ENCODE results near the gene IQSEC2. TPM values are rescaled to one million over a fixed set of nuclear protein-coding genes. Genes with fewer than 3 reads are reported as not detected.

IQSEC2 gene
- total RNA-seq, 1 experiment from 2014 or later, result 6.3 TPM

DNA sequence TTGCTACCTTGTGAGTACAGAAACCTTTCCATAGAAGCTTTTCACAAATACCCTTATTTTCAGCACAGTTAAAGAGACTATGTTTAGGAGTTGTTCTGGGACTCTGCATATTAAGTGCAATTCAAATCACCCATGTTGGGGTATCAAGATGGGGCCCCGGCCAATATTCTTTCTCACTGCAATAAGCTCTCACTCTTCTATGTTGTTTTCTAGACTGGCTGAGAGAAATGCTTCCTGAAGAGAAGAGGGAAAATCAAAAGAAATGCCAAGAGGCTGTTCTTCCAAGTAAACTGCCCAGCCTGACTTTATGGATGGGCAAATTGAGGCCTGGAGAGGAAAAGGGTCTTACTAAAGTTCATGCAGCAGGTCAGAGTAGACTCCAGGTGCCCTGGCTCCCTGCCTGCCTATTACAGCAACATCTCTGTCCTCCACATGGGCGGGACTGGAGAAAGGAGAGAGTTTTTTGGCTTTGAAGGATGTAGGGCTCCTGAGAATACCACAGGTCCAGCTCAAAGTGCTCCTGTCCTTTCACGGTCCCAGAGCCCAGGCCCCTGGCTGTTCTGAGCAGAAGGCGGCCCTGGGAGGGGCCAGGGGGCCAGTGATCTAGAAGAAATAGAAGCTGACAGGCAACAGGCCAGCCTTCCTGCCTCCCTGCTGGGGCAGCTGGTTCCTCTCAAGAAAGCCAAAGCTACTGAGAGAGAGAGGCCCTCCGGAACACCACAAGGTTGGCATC lies 745 bp upstream of the IQSEC2 start:
- DNase-seq (ENCODE audit: low read depth, low spot score), result no peak
- in situ Hi-C loops (cut with HindIII; ENCODE audit: low pct_unique_long_range_greater_than_20kb, low sequenced_read_pairs), result no loop called here

DNA sequence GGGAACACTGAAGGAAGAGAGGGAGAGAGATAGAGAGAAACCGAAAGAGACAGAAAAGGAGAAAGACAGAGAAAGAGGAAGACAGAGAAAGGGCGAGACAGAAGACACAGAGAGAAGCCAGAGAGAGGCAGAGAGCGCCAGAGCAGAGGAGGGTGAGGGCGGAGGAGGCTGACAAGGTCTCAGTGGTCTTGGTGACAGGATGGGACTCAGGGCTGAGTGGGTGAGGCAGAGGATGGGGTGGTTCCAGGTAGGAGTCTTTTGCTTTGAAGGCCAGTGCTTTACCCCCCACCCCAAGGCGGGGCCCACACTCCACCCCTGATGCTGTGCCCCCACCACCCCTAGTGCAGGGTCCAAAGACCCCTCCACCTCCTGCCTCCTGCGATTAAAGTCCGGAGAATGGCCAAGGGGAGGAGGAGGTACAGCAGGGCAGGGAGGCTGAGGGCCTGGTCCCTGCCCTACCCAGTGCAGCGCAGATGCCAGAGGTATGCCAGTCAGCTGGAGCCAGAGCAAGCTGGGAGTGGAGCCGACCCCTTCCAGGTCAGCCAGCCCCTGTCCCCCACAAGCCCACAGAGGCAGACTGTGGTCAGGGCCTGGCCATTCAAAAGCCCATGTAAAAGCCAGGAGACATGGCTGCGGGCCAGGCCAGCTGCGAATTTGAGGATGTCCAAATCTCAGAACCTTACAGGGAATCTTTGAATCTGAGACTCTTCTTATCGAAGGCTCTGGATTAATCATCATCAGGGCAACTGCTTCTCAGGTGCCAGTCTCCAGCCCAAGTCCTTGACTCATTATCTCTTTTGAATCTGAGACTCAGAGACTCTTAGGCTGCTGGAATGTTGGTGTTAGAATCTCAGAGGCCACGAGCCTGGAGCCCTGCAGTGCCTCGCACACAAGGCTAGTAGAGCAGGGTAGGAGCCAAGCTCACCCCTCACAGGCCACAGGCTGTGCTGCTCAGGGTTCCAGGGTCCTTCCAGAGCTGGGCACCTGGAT lies 758 bp downstream of the IQSEC2 start:
- in situ Hi-C loops (cut with HindIII; ENCODE audit: low pct_unique_long_range_greater_than_20kb, low sequenced_read_pairs), result no loop called here
- peak; percentile 9 for DNase-seq (ENCODE audit: low read depth, low spot score)

- in situ Hi-C loops (cut with HindIII; ENCODE audit: low pct_unique_long_range_greater_than_20kb, low sequenced_read_pairs), result no loop called here
- DNase-seq (ENCODE audit: low read depth, low spot score), result no peak
These were observed 1.8 kb downstream of the IQSEC2 start for GRCh38 chrX:53279296-53280237.

- DNase-seq (ENCODE audit: low read depth, low spot score), result no peak
- in situ Hi-C loops (cut with HindIII; ENCODE audit: low pct_unique_long_range_greater_than_20kb, low sequenced_read_pairs), result no loop called here
These were observed 8.5 kb downstream of the IQSEC2 start for GRCh38 chrX:53272808-53273337.

DNA sequence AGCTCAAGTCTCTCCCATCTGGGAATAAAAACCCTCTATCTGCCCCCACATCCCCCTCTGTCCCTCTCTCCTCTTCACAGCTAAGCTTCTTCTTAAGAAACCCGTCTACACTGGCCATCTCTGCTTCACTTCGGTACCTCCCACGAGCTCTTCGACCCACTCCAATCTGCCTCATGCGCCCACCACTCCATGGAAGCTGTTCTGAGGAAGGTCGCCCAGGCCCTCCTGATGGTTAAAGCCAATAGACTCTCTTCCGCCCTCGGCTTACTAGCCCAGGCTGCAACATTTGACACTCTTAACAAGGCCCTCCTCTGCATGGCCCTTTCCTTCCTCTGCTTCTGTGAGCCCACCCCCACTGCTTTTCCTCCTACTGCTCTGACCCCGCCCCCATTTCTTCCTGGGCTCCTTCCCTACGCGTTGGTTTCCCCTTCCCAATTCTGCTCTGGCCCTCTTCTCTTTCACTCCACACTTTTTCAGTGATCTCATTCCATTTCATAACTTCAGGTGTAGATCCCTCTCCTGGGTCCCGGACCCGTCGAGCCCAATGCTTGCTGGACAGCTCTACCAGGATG lies 11.8 kb downstream of the IQSEC2 start:
- no peak for DNase-seq (ENCODE audit: low read depth, low spot score)
- in situ Hi-C loops (cut with HindIII; ENCODE audit: low pct_unique_long_range_greater_than_20kb, low sequenced_read_pairs), result no loop called here

DNA sequence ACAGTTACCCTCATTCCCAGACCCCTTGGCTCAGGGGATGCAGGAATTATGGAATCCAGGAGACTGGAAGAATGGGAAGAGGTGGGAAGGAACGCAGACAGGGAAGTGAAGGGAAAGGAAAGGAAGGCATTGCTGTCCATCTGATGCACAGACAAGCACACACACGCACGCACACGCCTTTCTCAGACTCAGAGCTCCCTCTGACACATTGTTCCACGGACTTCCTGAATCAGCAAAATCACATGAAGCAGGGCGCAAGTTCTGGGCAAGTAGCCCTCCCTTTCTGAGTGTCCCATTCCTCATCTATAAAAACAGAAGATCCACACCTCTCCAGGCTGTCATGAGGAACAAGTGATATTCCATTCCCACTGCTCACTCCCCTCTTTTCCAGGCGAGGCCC lies 13.2 kb downstream of the IQSEC2 start:
- DNase-seq (ENCODE audit: low read depth, low spot score), result no peak
- in situ Hi-C loops (cut with HindIII; ENCODE audit: low pct_unique_long_range_greater_than_20kb, low sequenced_read_pairs), result no loop called here

GRCh38 chrX:53266914-53267313 lies 14.5 kb downstream of the IQSEC2 start:
- in situ Hi-C loops (cut with HindIII; ENCODE audit: low pct_unique_long_range_greater_than_20kb, low sequenced_read_pairs), result no loop called here
- DNase-seq (ENCODE audit: low read depth, low spot score), result no peak

- no peak for DNase-seq (ENCODE audit: low read depth, low spot score)
- in situ Hi-C loops (cut with HindIII; ENCODE audit: low pct_unique_long_range_greater_than_20kb, low sequenced_read_pairs), result no loop called here
These were observed 15.4 kb downstream of the IQSEC2 start for GRCh38 chrX:53265771-53266574.

DNA sequence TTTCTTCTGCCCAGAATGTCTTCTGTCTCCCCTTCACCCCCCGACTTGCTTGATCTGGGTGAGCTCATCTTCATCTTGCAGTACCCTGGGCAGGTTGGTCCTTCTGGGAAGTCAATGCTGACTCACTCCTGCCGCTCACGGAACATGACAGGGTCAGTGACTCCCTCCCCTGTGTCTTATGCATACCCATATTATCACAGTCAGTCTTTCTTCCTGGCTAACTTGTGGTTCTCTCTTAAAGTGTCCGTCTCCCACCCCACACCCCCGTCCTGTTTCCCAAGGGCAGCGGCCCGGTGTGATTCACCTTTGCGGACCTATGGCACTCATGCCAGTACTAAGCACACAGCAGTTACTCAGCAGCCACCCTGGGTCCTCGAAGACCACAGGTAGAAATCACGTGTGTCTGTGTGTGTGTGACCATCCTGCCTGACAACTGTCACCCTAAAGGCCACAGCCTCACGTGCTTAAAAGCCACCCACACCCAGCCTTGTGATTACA lies 17.7 kb downstream of the IQSEC2 start:
- DNase-seq (ENCODE audit: low read depth, low spot score), result no peak

GRCh38 chrX:53262918-53263394 lies 18.4 kb downstream of the IQSEC2 start:
- peak; percentile 49 for DNase-seq (ENCODE audit: low read depth, low spot score)

More for the DNA sequence above, 17.7 kb downstream of the IQSEC2 start:
- in situ Hi-C loops (cut with HindIII; ENCODE audit: low pct_unique_long_range_greater_than_20kb, low sequenced_read_pairs), result no loop called here

GRCh38 chrX:53262189-53262917 lies 19.0 kb downstream of the IQSEC2 start:
- in situ Hi-C loops (cut with HindIII; ENCODE audit: low pct_unique_long_range_greater_than_20kb, low sequenced_read_pairs), result no loop called here
- DNase-seq (ENCODE audit: low read depth, low spot score), result no peak

More at GRCh38 chrX:53262918-53263394, 18.4 kb downstream of the IQSEC2 start:
- in situ Hi-C loops (cut with HindIII; ENCODE audit: low pct_unique_long_range_greater_than_20kb, low sequenced_read_pairs), result no loop called here

DNA sequence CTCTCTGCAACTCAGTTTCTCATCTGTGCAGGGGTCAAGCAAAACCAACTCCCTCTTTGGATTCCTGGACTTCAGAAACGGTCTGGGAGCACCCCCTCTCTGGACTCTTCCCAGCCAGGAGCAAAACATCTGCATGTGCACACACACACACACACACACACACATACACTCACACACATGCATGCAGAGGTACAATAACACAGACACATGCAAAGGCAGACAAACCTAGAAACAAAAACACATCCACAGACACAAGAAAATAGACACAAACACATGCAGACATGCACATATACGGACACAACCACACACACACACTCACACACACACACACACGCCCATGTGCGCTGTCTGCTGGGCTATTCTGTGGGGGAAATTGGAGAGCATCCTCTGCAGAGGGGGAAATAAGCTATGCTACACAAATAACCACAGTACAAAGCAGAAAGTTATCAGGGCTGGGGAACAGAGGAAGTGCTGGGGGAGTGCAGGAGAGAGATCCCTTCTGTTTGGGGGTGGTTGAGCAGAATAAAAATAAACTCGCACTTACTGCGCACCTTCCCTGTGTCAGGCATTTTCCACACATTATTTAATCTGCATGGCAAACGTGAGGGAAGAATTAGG lies 19.9 kb downstream of the IQSEC2 start:
- in situ Hi-C loops (cut with HindIII; ENCODE audit: low pct_unique_long_range_greater_than_20kb, low sequenced_read_pairs), result no loop called here
- no peak for DNase-seq (ENCODE audit: low read depth, low spot score)

GRCh38 chrX:53260836-53261235 lies 20.5 kb downstream of the IQSEC2 start:
- no peak for DNase-seq (ENCODE audit: low read depth, low spot score)
- in situ Hi-C loops (cut with HindIII; ENCODE audit: low pct_unique_long_range_greater_than_20kb, low sequenced_read_pairs), result no loop called here

- no peak for DNase-seq (ENCODE audit: low read depth, low spot score)
- in situ Hi-C loops (cut with HindIII; ENCODE audit: low pct_unique_long_range_greater_than_20kb, low sequenced_read_pairs), result no loop called here
These were observed 23.5 kb downstream of the IQSEC2 start for GRCh38 chrX:53257670-53258423.
